ENCODE measurements around the gene YIF1A.

DNA sequence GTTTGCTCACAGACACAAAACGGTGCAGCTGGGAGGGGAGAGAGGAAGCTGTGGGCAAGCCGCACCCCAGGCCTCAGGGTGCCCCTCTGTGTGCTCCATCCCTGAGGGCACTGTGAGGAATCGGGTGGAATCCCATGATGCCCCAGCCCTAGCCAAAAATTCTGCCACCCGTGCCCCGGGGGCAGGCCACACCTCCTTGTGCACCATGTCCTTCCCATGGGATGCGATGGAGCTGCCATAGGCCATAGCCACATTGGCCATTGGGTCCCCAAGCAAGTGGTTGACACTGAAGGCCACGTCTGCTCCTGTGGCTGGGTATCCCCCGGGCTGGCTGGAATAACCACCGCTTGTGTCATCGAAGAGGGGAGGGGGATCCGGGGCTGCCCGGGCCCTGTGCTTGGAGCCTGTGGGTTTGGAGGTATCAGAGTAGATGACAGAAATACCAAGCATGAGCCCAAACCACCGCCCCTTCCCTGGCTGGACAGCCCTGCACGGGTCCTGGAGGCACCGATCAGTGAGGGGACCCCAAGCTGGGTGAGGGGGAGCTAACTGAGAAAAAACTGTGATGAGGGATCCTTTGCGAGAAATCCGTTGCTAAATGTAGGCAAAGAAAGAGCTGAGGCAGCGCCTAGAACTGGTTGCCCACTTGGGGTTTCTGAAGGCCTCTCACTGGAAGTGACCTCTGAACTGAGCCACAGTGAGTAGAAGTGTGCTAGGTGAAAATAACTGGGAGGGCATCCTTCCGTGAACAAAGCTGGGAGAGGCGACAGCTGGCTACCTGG, 863 bp downstream of the YIF1A start:
- TF ChIP-seq, protein P1, sequence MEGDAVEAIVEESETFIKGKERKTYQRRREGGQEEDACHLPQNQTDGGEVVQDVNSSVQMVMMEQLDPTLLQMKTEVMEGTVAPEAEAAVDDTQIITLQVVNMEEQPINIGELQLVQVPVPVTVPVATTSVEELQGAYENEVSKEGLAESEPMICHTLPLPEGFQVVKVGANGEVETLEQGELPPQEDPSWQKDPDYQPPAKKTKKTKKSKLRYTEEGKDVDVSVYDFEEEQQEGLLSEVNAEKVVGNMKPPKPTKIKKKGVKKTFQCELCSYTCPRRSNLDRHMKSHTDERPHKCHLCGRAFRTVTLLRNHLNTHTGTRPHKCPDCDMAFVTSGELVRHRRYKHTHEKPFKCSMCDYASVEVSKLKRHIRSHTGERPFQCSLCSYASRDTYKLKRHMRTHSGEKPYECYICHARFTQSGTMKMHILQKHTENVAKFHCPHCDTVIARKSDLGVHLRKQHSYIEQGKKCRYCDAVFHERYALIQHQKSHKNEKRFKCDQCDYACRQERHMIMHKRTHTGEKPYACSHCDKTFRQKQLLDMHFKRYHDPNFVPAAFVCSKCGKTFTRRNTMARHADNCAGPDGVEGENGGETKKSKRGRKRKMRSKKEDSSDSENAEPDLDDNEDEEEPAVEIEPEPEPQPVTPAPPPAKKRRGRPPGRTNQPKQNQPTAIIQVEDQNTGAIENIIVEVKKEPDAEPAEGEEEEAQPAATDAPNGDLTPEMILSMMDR (optimal IDR thresholded peaks at IDR 0.05 in 1 of 3, IDR thresholded peaks at IDR 0.05 in 1 of 3, conservative IDR thresholded peaks at IDR 0.05 in 1 of 3; ENCODE audit: extremely low read depth in 1 of 3, insufficient read depth in 2 of 3, low read length in 3 of 3), result no peak
- TF ChIP-seq EZH2 (IDR thresholded peaks at IDR 0.05; ENCODE audit: low read length), result no peak
